Heart left ventricle (tissue), 13 donors: Measurements from ENCODE around the gene TTC3.

Experiments used
- POLR2A ChIP-seq, 2 donors: fragments of 450-650 bp; IDR thresholded peaks; one replicate each; pipeline ENCODE4 v1.6.1; 2017; ENCODE audit warnings: antibody characterized with exemption in 2 of 2, mild to moderate bottlenecking in 2 of 2, moderate library complexity in 2 of 2
- TF ChIP-seq, protein P1 (sequence below), 12 donors: fragments of 200-600 bp; sonication (generic) in 4 of 12; IDR thresholded peaks; one replicate each; pipeline versions ENCODE4 v1.5.0 to v1.8.0; 2018 to 2022; ENCODE audit warnings: antibody characterized with exemption in 12 of 12, mild to moderate bottlenecking in 5 of 12
- donor health status: ischemic (EF 13 %, LVEDD 7.1; RV severe dilation, severe dysfunction).
- donor health status: DM: no; HTN: yes; CAD: no.
- donor health status: DM: no; HTN: no; CAD: no.
- donor health status: ischemic (EF 25% LVEDD 6.9; RV normal size, moderate dysfunction).
- donor health status: ischemic (EF 25% LVEDD 5.7; RV mildly dilated, moderate dysfunction).
- donor health status: ischemic (EF 35%, LVEDD 5.7; RV mildly dilated, moderate dysfunction).
- donor health status: nonischemic (EF 11% LVEDD 7.7; RV severe dilation, severe dysfunction).
- donor health status: DM: yes; HTN: yes; CAD: no.
- donor health status: PGD.
- donor health status: ischemic (EF 29% LVEDD 5.4; RV normal size, mild dysfunction).
- donor health status: nonischemic (EF 23%, LVEDD 6.1; RV moderate dilation, normal function).

- TF ChIP-seq, protein P1, sequence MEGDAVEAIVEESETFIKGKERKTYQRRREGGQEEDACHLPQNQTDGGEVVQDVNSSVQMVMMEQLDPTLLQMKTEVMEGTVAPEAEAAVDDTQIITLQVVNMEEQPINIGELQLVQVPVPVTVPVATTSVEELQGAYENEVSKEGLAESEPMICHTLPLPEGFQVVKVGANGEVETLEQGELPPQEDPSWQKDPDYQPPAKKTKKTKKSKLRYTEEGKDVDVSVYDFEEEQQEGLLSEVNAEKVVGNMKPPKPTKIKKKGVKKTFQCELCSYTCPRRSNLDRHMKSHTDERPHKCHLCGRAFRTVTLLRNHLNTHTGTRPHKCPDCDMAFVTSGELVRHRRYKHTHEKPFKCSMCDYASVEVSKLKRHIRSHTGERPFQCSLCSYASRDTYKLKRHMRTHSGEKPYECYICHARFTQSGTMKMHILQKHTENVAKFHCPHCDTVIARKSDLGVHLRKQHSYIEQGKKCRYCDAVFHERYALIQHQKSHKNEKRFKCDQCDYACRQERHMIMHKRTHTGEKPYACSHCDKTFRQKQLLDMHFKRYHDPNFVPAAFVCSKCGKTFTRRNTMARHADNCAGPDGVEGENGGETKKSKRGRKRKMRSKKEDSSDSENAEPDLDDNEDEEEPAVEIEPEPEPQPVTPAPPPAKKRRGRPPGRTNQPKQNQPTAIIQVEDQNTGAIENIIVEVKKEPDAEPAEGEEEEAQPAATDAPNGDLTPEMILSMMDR (IDR thresholded peaks at IDR 0.05), result no peak
- no peak for TF ChIP-seq POLR2A (IDR thresholded peaks at IDR 0.05)
Measured at GRCh38 chr21:37202221-37203110, 129.4 kb downstream of the TTC3 start.
